Smooth muscle cell of the brain vasculature (primary cell): ENCODE data around the gene PDCD1.

Experiments
- DNase-seq: peaks from one replicate; pipeline ENCODE4 v3.0.0-alpha.2; 2012; ENCODE audit warnings: low read depth, low spot score

The PDCD1 gene

GRCh38 chr2:241852116-241852980, 6.3 kb downstream of the PDCD1 start:
- no peak for DNase-seq

GRCh38 chr2:241851325-241852115, 7.2 kb downstream of the PDCD1 start:
- DNase-seq, result no peak

GRCh38 chr2:241850544-241851324, 8.0 kb downstream of the PDCD1 start:
- DNase-seq, result no peak

GRCh38 chr2:241849616-241850543, 8.8 kb downstream of the PDCD1 start:
- no peak for DNase-seq

- no peak for DNase-seq
Observed at GRCh38 chr2:241848761-241849615, 9.7 kb downstream of the PDCD1 start.

- no peak for DNase-seq
Observed at GRCh38 chr2:241846406-241846805, 12.3 kb downstream of the PDCD1 start.

- DNase-seq, result no peak
Observed at GRCh38 chr2:241844831-241845578, 13.7 kb downstream of the PDCD1 start.

GRCh38 chr2:241844066-241844728, 14.5 kb downstream of the PDCD1 start:
- DNase-seq, result no peak

GRCh38 chr2:241843321-241844065, 15.2 kb downstream of the PDCD1 start:
- DNase-seq, result no peak

GRCh38 chr2:241842620-241843211, 16.0 kb downstream of the PDCD1 start:
- no peak for DNase-seq

GRCh38 chr2:241842067-241842415, 16.7 kb downstream of the PDCD1 start:
- DNase-seq, result no peak

GRCh38 chr2:241841181-241842066, 17.3 kb downstream of the PDCD1 start:
- no peak for DNase-seq

GRCh38 chr2:241837197-241837965, 21.3 kb downstream of the PDCD1 start:
- DNase-seq, result no peak

- no peak for DNase-seq
Observed at GRCh38 chr2:241836292-241836691, 22.4 kb downstream of the PDCD1 start.

- no peak for DNase-seq
Observed at GRCh38 chr2:241835611-241836010, 23.1 kb downstream of the PDCD1 start.
